Medulla oblongata (tissue), 1 donor: Measurements from ENCODE around the gene LYZL2.
"Not testable (repeated sequence)": the region's sequence is repeated elsewhere in the genome, so short reads cannot be mapped to it uniquely, and the experiment has no call there.

Experiments used
- DNase-seq: peaks from one replicate; pipeline ENCODE4 v3.0.0-alpha.2; 2015; ENCODE audit errors: extremely low spot score

Gene LYZL2

DNA sequence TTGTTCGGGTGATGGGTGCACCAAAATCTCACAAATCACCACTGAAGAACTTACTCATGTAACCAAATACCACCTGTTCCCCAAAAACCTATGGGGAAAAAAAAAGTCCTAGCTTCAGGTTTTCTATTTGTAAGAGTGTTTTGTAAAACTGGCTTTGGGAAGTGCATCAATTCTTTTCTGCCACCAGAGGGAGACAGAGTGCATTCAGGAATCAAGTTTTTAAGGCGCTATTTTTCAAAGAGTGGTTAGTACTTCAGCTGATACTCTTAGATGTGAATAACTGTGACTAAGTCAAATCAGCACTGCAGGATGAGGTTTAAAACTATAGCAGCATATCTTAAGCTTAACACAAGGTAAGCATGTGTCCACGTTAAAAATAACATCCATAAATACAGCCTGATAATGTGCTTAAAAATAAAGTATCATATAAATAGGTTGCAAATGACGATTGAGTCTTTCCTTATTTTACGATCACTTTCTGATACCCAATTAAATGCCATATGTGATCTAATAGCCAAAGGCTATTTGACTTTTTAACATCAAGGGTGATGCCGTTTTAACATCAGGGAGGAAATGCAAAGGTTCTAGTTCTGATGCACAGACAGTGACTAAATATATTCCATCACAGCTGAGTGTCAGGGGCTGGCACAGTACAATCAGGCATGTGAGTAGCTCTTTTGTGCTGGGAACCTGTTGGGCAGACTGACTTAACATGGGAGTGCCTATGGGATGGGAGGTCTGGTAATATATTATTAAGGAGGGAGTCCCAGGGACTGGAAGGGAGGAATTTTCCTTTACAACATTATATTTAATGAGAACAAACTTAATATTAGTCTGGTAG is 10.6 kb upstream of the LYZL2 start:
- DNase-seq: peak; percentile 64

- no peak for DNase-seq
Observed at GRCh38 chr10:30637881-30638467, 8.4 kb upstream of the LYZL2 start.

GRCh38 chr10:30631188-30631587 is 1.6 kb upstream of the LYZL2 start:
- no peak for DNase-seq

GRCh38 chr10:30630571-30630970 is 1.0 kb upstream of the LYZL2 start:
- no peak for DNase-seq

- DNase-seq: not testable (repeated sequence)
Observed at GRCh38 chr10:30628576-30628975, 977 bp downstream of the LYZL2 start.

DNA sequence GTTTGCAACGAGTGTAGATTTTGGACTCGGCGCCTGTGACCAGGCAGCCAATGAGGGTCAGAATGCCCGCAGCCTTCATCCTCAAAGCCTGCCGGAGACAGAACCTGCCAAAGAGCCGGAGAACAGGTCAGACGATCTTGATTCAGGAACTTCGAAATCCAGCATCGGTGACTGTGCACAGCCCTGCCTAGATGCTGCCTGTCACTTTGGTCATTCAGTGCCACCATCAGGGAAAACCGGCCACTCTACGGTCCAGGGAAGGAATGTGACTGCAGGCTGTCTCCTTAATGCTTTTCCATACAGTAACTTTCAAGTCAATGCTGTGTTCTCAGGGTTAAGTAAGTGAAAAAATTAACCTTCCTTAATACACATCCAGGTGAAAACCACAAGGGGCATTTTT is 2.7 kb downstream of the LYZL2 start:
- DNase-seq: not testable (repeated sequence)

DNA sequence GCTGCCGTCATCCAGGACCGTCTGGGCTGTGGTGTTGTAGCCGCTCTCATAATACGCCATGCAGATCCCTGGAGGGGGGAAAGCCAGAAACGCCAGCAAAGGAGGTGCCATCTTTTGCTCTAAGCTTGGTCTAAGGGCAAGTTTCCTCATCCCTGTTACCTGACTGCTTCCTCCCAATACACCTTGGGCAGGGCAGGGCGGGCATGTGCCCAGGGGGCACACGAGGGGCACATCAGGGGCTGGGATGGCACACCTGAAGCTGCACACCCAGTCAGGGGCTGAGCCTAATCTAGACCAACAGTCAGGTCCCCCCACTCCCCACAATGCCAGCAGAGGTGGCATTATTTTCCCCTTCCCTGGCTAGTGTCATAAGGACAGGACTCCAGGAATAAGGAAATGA is 3.4 kb downstream of the LYZL2 start:
- DNase-seq: not testable (repeated sequence)

- no peak for DNase-seq
Observed at GRCh38 chr10:30625080-30625479, 4.5 kb downstream of the LYZL2 start.

- no peak for DNase-seq
Observed at GRCh38 chr10:30619966-30620365, 9.6 kb downstream of the LYZL2 start.

- DNase-seq: no peak
Observed at GRCh38 chr10:30617070-30617469, 12.5 kb downstream of the LYZL2 start.

- not testable (repeated sequence) for DNase-seq
Observed at GRCh38 chr10:30611041-30611440, 18.5 kb downstream of the LYZL2 start.

- DNase-seq: no peak
Observed at GRCh38 chr10:30607814-30608213, 21.7 kb downstream of the LYZL2 start.

DNA sequence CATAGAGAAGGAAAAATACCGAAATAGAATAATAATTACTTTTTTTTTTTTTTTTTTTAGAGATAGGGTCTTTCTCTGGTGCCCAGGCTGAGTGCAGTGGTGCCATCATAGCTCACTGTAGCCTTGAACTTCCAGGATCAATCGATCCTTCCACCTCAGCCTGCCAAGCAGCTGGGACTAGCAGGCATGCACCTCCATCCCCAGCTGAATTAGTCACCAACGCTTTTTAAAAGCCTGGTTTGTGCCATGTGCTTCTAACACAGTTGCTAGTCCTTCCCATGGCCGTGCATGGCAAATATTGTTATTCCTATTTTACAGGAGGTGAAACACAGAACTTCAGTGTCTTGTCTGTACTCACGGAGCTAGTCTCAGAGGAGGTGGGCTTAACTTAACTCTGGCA is 23.2 kb downstream of the LYZL2 start:
- DNase-seq: no peak

- DNase-seq: peak; percentile 14
Observed at GRCh38 chr10:30605341-30606121, 24.0 kb downstream of the LYZL2 start.

DNA sequence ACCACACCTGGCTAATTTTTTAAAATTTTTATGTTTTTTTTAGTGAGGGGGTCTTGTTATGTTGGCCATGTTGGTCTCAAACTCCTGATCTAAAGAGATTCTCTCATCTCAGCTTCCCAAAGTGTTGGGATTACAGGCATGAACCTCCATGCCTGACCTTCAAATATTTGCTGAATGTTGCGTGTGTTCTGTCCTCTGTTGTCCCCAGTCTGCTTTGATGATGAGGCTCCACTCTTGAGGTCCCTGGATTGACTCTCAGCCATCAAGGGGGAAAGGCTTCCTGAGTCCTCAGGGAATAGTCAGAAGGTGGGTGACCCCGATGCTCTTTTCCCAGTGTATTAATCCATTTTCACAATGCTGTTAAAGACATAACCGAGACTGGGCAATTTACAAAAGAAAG is 26.0 kb downstream of the LYZL2 start:
- DNase-seq: no peak

GRCh38 chr10:30602747-30603146 is 26.8 kb downstream of the LYZL2 start:
- no peak for DNase-seq

DNA sequence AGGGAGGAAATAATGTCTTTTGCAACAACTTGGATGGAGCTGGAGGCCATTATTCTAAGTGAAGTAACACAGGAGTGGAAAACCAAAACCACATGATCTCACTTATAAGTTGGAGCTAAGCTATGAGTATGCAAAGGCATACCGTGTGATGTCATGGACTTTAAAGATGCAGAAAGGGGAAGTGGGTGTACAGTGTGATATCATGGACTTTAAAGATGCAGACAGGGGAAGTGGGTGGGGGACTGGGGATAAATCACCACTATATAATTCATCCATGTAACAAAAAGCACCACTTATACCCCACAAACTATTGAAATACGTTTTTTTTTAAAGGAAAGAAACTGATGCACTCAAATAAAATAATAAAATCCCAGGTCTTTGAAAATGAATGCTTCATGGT is 29.5 kb downstream of the LYZL2 start:
- DNase-seq: no peak

DNA sequence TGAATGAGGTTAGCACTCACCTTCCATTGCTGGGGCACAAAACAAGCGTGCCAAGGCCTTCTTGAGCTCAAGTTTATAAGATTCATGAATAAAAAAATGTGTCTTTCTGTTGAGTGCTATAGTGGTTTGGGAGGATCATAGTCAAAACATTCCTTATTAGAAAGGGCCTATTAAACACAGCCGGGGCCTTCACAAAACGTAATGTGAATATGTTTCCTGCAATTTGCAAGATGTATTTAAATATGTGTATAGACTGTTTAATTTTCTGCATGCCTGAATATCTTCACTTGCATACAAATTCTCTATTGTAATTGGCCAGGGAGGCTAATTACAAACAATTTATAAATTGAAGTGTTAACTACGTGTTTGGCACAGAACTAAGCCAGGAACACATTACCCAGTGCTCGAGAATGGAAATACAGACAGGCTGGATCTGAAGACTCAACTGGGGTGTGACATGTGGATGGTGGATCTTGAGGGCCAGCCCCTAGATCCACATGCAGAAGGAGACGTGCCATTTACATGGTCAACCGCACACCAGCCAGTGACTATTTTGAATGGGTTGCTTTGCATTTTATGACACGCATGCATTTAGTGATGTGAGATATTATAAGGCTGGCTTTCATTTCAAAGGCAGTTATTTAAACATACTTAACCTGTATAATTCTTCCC is 31.3 kb downstream of the LYZL2 start:
- DNase-seq: no peak

- not testable (repeated sequence) for DNase-seq
Observed at GRCh38 chr10:30597433-30597824, 32.1 kb downstream of the LYZL2 start.

DNA sequence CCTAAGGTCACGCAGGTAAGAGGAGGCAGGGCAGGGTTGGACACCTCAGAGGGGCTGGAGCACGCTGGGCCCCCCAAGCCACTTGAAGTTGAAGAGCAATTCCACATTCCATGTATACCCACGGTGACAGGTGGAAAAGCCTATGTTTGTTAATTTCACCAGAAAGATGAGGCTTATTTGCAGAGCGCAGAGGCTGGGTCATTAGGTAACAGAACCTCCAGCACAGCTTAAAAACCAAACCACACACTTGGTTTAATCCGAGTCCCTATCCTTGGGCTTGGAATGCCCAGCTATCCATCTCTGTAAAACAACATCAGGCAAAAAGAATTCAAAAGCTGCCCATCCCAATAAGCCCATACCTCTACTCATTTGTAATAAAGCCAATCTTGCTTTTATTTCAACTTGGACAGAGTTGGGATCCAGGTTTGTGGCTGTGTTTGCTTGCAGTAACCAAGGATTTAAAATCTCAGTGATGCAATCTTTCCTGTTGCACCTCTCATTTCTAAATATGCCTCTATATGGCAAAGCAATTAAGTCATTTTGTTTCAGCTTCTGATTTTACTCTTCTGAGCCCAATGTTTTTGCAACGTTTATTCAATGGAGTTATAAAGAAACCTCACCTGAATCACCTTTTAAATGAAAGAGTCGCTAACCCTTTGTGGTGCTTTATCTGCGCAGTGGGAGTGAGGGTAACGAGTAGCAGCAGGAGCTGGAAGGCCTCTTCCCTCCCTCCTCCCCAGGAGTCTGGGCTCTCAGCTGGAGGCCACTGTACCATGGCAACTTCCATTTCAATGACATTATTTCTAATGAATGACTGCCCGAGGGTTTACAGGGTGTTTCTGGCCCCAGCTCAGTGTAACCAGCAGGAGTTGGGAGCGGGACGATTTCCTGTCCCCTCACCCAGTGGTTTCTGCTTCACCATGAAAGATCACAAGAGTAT is 32.8 kb downstream of the LYZL2 start:
- DNase-seq: not testable (repeated sequence)

GRCh38 chr10:30596013-30596412 is 33.5 kb downstream of the LYZL2 start:
- no peak for DNase-seq
